Measurements from ENCODE around the gene OR1F1. TPM values are rescaled to one million over a fixed set of nuclear protein-coding genes. Genes with fewer than 3 reads are reported as not detected.

The OR1F1 gene
- total and polyA plus RNA-seq, 2 donors (not counting 1 experiment from before 2014, with no cell fraction given) = not detected

DNA sequence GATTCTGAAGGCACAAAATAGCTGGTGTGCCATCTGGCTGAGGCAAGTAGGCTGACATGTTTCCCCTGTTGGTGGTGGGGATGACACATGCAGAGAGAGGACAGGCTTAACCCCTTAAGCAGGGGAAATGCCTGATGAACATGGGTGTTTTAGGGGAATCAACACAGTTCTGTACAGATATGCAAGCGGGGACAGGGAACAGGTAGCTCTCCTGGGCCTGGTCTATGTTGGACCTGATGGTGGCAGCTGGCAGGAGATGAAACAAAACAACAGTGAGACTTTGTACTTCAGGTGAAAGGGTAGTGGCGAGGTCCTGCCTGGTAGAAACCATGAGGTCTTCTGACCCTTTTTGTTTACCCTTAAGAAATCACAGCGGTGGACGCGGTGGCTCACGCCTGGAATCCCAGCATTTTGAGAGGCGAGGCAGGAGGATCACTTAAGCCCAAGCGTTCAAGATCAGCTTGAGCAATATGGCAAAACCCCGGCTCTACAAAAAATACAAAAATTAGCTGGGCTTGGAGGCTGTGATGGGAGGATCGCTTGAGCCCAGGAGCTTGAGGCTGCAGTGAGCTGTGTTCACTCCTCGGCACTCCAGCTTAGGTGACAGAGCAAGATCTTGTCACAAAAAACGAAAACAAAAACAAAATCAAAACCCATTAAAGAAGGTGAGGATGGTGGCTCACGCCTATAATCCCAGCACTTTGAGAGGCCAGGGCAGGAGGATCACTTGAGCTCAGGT, 10.5 kb downstream of the OR1F1 start:
- no peaks in the 10 kb centered on the region for H4K20me1 ChIP-seq (ENCODE audit: control insufficient read depth, insufficient read depth, low read length, poor library complexity, severe bottlenecking)
- ATAC-seq (ENCODE audit: low read depth) = no peak
- no peak for TF ChIP-seq EZH2 (IDR thresholded peaks at IDR 0.05; ENCODE audit: borderline replicate concordance, insufficient read depth, low read depth, low read length, poor library complexity, severe bottlenecking)
- TF ChIP-seq, protein P1, sequence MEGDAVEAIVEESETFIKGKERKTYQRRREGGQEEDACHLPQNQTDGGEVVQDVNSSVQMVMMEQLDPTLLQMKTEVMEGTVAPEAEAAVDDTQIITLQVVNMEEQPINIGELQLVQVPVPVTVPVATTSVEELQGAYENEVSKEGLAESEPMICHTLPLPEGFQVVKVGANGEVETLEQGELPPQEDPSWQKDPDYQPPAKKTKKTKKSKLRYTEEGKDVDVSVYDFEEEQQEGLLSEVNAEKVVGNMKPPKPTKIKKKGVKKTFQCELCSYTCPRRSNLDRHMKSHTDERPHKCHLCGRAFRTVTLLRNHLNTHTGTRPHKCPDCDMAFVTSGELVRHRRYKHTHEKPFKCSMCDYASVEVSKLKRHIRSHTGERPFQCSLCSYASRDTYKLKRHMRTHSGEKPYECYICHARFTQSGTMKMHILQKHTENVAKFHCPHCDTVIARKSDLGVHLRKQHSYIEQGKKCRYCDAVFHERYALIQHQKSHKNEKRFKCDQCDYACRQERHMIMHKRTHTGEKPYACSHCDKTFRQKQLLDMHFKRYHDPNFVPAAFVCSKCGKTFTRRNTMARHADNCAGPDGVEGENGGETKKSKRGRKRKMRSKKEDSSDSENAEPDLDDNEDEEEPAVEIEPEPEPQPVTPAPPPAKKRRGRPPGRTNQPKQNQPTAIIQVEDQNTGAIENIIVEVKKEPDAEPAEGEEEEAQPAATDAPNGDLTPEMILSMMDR (IDR thresholded peaks at IDR 0.05) = no peak
- no peak overlapping the region for H3K27ac ChIP-seq (ENCODE audit: low read length in 2 of 2)
- no peak overlapping the region for H3K4me3 Mint-ChIP-seq
- H3K27me3 ChIP-seq (replicated peaks in 1 of 4; ENCODE audit: control extremely low read depth in 1 of 4, control insufficient read depth in 3 of 4, insufficient read depth in 4 of 4, low read length in 3 of 4) = peaks cover 0 to 36% (median 17%) of the 10 kb centered on the region in 4 experiments
- H2AFZ ChIP-seq (ENCODE audit: insufficient read depth, low read depth, low read length, poor library complexity, severe bottlenecking) = no peak overlapping the region
- no peak overlapping the region for H3K27ac Mint-ChIP-seq
- intact Hi-C loops (cut with micrococcal nuclease) = no loop called here
- H3K4me1 ChIP-seq (ENCODE audit: control insufficient read depth in 2 of 2, insufficient read depth in 2 of 2, low read length in 2 of 2) = no peaks in the 10 kb centered on the region
- 81% methylated on average over 8 of the region's 13 CpGs for WGBS (ENCODE audit: insufficient coverage)
- H3K4me1 Mint-ChIP-seq = no peaks in the 10 kb centered on the region
- H3K9ac ChIP-seq (ENCODE audit: low read length) = no peak overlapping the region
- peaks cover 0 to 12% (median 0%) of the 10 kb centered on the region in 3 donors for H3K9me3 ChIP-seq (ENCODE audit: control extremely low read depth in 1 of 3, control insufficient read depth in 2 of 3, insufficient read depth in 1 of 3, low read length in 2 of 3)
- DNase-seq = no peak
- H3K36me3 ChIP-seq (replicated peaks in 1 of 2; ENCODE audit: control extremely low read depth in 1 of 2, control insufficient read depth in 1 of 2, extremely low read depth in 1 of 2, insufficient read depth in 2 of 2, low read length in 1 of 2) = no peaks in the 10 kb centered on the region
- ChIA-PET CTCF (interaction anchor here (0.6 to 1.1 kb wide), 2 partner anchors 27 to 46 kb away, joined by 3 read pairs; no protein-coding TSS in a partner anchor), POLR2A (no interaction called here)
- no peaks in the 10 kb centered on the region for H3K79me2 ChIP-seq (ENCODE audit: control insufficient read depth, insufficient read depth, low read length)
- H3K4me3 ChIP-seq (ENCODE audit: control extremely low read depth in 1 of 5, extremely low read depth in 1 of 5, insufficient read depth in 1 of 5, low read depth in 2 of 5, low read length in 4 of 5) = no peak overlapping the region
- no peak overlapping the region for H3K4me2 ChIP-seq (replicated peaks; ENCODE audit: low read depth, low read length, poor library complexity, severe bottlenecking)
- H3K9me3 Mint-ChIP-seq (ENCODE audit: insufficient read depth) = no peaks in the 10 kb centered on the region
- peaks cover 50% of the 10 kb centered on the region for H3K27me3 Mint-ChIP-seq

DNA sequence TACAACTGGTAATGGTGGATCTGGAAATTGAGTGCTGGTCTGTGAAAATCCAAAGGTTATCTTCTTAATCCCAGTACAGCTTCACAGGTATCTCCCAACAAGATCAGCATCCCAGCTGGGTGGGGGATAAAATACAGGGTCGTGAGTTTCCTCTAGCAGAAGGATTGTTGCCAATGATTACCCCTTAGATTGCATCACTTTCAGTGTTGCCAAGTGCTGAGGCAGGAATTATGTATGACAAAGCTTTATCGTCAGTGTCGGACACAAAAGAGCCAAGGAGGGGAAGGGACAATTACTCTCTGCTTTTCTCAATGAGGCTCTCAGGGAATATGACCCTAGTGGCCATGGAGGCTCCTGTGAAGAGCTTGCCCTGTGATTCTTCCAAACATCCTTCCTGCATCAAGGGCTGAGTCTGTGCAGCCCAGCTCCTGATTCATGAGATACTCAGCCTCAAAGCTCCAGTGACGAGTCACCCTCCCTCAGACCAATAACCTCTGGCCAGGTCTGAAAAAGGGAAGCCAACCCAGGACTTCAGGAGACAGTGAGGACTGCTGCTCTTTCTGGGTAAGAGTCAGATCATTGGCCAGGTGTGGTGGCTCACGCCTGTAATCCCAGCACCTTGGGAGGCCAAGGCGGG, 15.0 kb downstream of the OR1F1 start:
- Mint-ChIP-seq H3K4me1 (no peaks in the 10 kb centered on the region), H3K9me3 (ENCODE audit: insufficient read depth) (peaks cover 11% of the 10 kb centered on the region), H3K4me3 (no peak overlapping the region), H3K27ac (no peak overlapping the region), H3K27me3 (peaks cover 48% of the 10 kb centered on the region)
- H3K4me2 ChIP-seq (replicated peaks; ENCODE audit: low read depth, low read length, poor library complexity, severe bottlenecking) = no peak overlapping the region
- H3K36me3 ChIP-seq (replicated peaks in 1 of 2; ENCODE audit: control extremely low read depth in 1 of 2, control insufficient read depth in 1 of 2, extremely low read depth in 1 of 2, insufficient read depth in 2 of 2, low read length in 1 of 2) = no peaks in the 10 kb centered on the region
- no peak overlapping the region for H3K4me3 ChIP-seq (ENCODE audit: control extremely low read depth in 1 of 5, extremely low read depth in 1 of 5, insufficient read depth in 1 of 5, low read depth in 2 of 5, low read length in 4 of 5)
- no peak overlapping the region for H2AFZ ChIP-seq (ENCODE audit: insufficient read depth, low read depth, low read length, poor library complexity, severe bottlenecking)
- no peak overlapping the region for H3K27ac ChIP-seq (ENCODE audit: low read length in 2 of 2)
- no peak for ATAC-seq (ENCODE audit: low read depth)
- H3K9ac ChIP-seq (ENCODE audit: low read length) = no peak overlapping the region
- no peaks in the 10 kb centered on the region for H4K20me1 ChIP-seq (ENCODE audit: control insufficient read depth, insufficient read depth, low read length, poor library complexity, severe bottlenecking)
- peaks cover 0 to 19% (median 3%) of the 10 kb centered on the region in 4 experiments for H3K27me3 ChIP-seq (replicated peaks in 1 of 4; ENCODE audit: control extremely low read depth in 1 of 4, control insufficient read depth in 3 of 4, insufficient read depth in 4 of 4, low read length in 3 of 4)
- H3K4me1 ChIP-seq (ENCODE audit: control insufficient read depth in 2 of 2, insufficient read depth in 2 of 2, low read length in 2 of 2) = no peaks in the 10 kb centered on the region
- WGBS (ENCODE audit: insufficient coverage) = 73% methylated on average over 5 of the region's 6 CpGs
- no peaks in the 10 kb centered on the region for H3K79me2 ChIP-seq (ENCODE audit: control insufficient read depth, insufficient read depth, low read length)
- no peak for TF ChIP-seq EZH2 (IDR thresholded peaks at IDR 0.05; ENCODE audit: borderline replicate concordance, insufficient read depth, low read depth, low read length, poor library complexity, severe bottlenecking)
- TF ChIP-seq, protein P1 (IDR thresholded peaks at IDR 0.05) = no peak
- H3K9me3 ChIP-seq (ENCODE audit: control extremely low read depth in 1 of 3, control insufficient read depth in 2 of 3, insufficient read depth in 1 of 3, low read length in 2 of 3) = peaks cover 0 to 30% (median 14%) of the 10 kb centered on the region in 3 donors
- POLR2A ChIA-PET = no interaction called here
- no peak for DNase-seq
- CTCF ChIA-PET = interaction anchor here (0.9 kb wide), 1 partner anchor 324 kb away, joined by 3 read pairs; no protein-coding TSS in a partner anchor
- intact Hi-C loops (cut with micrococcal nuclease) = no loop called here
